VCaP (cell line): ENCODE results near the gene ME1.

Experiments
- H3K27ac ChIP-seq: fragments of 450-650 bp; 2 replicates; pipeline ENCODE4 v1.5.1; 2017
- CTCF ChIP-seq: fragments of 450-650 bp; conservative IDR thresholded peaks from 2 replicates; pipeline ENCODE4 v1.5.1; 2017; ENCODE audit warnings: mild to moderate bottlenecking, moderate library complexity

ME1 gene

DNA sequence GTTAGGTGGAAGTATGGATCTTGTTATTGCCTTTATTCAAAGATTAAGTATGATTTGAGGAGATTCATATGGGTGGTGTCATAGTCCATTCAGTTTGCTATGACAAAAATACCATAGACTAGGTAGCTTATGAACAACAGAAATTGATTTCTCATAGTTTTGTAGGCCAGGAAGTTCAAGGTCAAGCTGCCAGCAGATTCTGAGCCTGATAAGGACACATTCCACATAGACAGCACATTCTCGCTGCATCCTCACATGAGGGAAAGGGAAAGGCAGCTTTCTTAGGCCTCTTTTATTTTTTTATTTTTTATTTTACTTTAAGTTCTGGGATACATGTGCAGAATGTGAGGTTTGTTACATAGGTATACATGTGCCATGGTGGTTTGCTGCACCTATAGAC lies 27.7 kb downstream of the ME1 start:
- H3K27ac ChIP-seq: no peak overlapping the region
- no peak for TF ChIP-seq CTCF

GRCh38 chr6:83389606-83390005 lies 41.2 kb downstream of the ME1 start:
- TF ChIP-seq CTCF: no peak
- H3K27ac ChIP-seq: no peak overlapping the region

- no peak for TF ChIP-seq CTCF
- no peak overlapping the region for H3K27ac ChIP-seq
Measured at GRCh38 chr6:83385473-83385872, 45.4 kb downstream of the ME1 start.

GRCh38 chr6:83384751-83385150 lies 46.1 kb downstream of the ME1 start:
- no peak overlapping the region for H3K27ac ChIP-seq

DNA sequence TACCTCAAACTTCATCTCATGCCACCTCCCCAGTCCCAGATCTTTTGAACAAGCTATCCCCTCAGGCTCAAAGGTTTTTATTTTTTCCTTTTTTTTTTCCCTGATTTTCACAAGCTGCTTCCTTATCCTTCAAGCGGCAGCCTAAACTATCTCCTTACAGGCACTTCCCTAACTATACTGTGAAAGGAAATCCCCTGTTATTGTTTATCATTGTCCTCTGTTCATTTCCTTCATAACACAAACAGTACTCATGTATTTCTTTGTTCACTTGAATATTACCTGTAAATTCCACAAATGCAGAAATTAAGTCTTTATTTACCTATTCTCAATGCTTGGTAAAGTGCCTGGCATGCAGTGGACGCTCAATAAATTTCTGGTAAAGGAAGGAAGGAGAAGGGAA lies 48.9 kb downstream of the ME1 start:
- H3K27ac ChIP-seq: no peak overlapping the region
- no peak for TF ChIP-seq CTCF

More at GRCh38 chr6:83384751-83385150, 46.1 kb downstream of the ME1 start:
- no peak for TF ChIP-seq CTCF

GRCh38 chr6:83378621-83379388 lies 52.0 kb downstream of the ME1 start:
- TF ChIP-seq CTCF: no peak

DNA sequence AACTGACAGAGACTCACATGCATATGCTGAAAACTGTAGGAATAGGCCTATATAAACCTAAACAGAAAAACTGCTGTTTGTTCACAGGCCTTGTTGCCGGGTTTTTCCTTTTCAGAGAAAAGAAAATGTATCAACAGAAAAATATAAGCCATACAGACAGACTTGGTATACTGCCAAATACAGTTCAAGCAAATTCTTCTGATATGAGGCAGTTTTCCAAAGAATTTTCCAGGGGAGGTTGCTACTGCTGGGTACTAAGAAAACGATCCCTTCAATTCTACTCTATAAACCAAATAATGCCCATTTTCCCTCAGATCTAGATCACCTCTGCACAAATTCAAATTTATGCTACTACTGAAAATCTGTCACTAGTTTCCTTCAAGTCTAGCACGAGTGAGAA lies 59.4 kb downstream of the ME1 start:
- TF ChIP-seq CTCF: no peak
- no peak overlapping the region for H3K27ac ChIP-seq

More at GRCh38 chr6:83378621-83379388, 52.0 kb downstream of the ME1 start:
- H3K27ac ChIP-seq: no peak overlapping the region
